B cell (primary cell): ENCODE data around the gene TMEM231.

Experiments used
- EZH2 ChIP-seq: IDR thresholded peaks from 2 replicates; pipeline ENCODE4 v1.6.1; 2012; ENCODE audit warnings: borderline replicate concordance, low read depth, mild to moderate bottlenecking, moderate library complexity, low read length; ENCODE audit not compliant: insufficient read depth, poor library complexity, severe bottlenecking
- TF ChIP-seq, protein P1 (sequence below): fragments of 200-600 bp; IDR thresholded peaks from one replicate; pipeline ENCODE4 v1.8.0; 2022; ENCODE audit warnings: antibody characterized with exemption, mild to moderate bottlenecking

DNA sequence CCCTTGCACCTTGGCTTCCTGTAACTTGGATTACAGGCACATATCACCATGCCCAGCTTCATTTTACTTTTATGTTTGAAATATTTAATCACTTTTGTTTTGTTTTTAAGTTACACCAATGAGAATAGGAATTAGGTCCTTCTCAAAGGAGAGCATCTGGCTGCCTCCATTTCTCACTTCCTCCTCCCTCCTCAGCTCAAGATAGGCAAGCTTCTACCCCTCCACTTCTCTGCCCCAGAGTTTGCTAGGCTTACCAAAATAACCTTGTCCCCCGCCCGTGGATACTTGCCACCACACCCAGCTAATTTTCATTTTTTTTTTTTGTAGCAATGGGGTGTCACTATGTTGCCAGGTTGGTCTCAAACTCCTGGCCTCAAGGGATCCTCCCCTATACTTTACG, 28.1 kb upstream of the TMEM231 start:
- TF ChIP-seq, protein P1, sequence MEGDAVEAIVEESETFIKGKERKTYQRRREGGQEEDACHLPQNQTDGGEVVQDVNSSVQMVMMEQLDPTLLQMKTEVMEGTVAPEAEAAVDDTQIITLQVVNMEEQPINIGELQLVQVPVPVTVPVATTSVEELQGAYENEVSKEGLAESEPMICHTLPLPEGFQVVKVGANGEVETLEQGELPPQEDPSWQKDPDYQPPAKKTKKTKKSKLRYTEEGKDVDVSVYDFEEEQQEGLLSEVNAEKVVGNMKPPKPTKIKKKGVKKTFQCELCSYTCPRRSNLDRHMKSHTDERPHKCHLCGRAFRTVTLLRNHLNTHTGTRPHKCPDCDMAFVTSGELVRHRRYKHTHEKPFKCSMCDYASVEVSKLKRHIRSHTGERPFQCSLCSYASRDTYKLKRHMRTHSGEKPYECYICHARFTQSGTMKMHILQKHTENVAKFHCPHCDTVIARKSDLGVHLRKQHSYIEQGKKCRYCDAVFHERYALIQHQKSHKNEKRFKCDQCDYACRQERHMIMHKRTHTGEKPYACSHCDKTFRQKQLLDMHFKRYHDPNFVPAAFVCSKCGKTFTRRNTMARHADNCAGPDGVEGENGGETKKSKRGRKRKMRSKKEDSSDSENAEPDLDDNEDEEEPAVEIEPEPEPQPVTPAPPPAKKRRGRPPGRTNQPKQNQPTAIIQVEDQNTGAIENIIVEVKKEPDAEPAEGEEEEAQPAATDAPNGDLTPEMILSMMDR, result no peak
- TF ChIP-seq EZH2, result no peak
